SW 1271 (cell line): Measurements from ENCODE around the gene NDNF.

Experiments
- DNase-seq, 2 experiments: peaks; one replicate each; lab custom pipeline; 2025; lab: John Stamatoyannopoulos, UW

The NDNF gene

GRCh38 chr4:121072224-121073003 is at the start of gene NDNF:
TSS of gene NDNF (minus strand) at chr4:121072535. CDS start at chr4:121045837, 26,698 bp downstream.
- DNase-seq = no peak

GRCh38 chr4:121119715-121120114 is 47.4 kb upstream of the NDNF start:
- no peak for DNase-seq

- no peak for DNase-seq
These were observed 46.0 kb upstream of the NDNF start for GRCh38 chr4:121118344-121118743.

- no peak for DNase-seq
These were observed 42.4 kb upstream of the NDNF start for GRCh38 chr4:121114756-121115155.

- peak in 1 of 2 experiments; percentile 1 for DNase-seq
These were observed 40.2 kb upstream of the NDNF start for GRCh38 chr4:121112530-121112929.

- DNase-seq = no peak
These were observed 36.2 kb upstream of the NDNF start for GRCh38 chr4:121108557-121108956.

- DNase-seq = no peak
These were observed 35.2 kb upstream of the NDNF start for GRCh38 chr4:121107507-121107906.

GRCh38 chr4:121100093-121100775 is 27.9 kb upstream of the NDNF start:
- no peak for DNase-seq

GRCh38 chr4:121098266-121098665 is 25.9 kb upstream of the NDNF start:
- DNase-seq = no peak

GRCh38 chr4:121096629-121097028 is 24.3 kb upstream of the NDNF start:
- peak in 1 of 2 experiments; percentile 23 for DNase-seq

- DNase-seq = no peak
These were observed 23.9 kb upstream of the NDNF start for GRCh38 chr4:121096191-121096590.

- no peak for DNase-seq
These were observed 22.1 kb upstream of the NDNF start for GRCh38 chr4:121094297-121094966.

- DNase-seq = no peak
These were observed 20.9 kb upstream of the NDNF start for GRCh38 chr4:121093261-121093660.

GRCh38 chr4:121091941-121092340 is 19.6 kb upstream of the NDNF start:
- no peak for DNase-seq

- no peak for DNase-seq
These were observed 16.5 kb upstream of the NDNF start for GRCh38 chr4:121088867-121089266.

GRCh38 chr4:121079376-121079775 is 7.0 kb upstream of the NDNF start:
- DNase-seq = no peak

- no peak for DNase-seq
These were observed 5.2 kb upstream of the NDNF start for GRCh38 chr4:121077496-121077895.

GRCh38 chr4:121076416-121076815 is 4.1 kb upstream of the NDNF start:
- DNase-seq = no peak

GRCh38 chr4:121073672-121074381 is 1.5 kb upstream of the NDNF start:
- DNase-seq = no peak

- no peak for DNase-seq
These were observed 685 bp upstream of the NDNF start for GRCh38 chr4:121073004-121073435.

GRCh38 chr4:121071640-121072223 is 603 bp downstream of the NDNF start:
- DNase-seq = no peak
